ENCODE results near the gene WDPCP.

GRCh38 chr2:63379451-63379850 is 208.8 kb downstream of the WDPCP start:
- TF ChIP-seq EZH2 (IDR thresholded peaks at IDR 0.05) (no peak), POLR2AphosphoS5 (IDR thresholded peaks at IDR 0.05; ENCODE audit: borderline replicate concordance, low read depth, low read length) (no peak), FOXP2 (optimal IDR thresholded peaks at IDR 0.05; ENCODE audit: control extremely low read depth, extremely low read length, insufficient read depth) (no peak)

All from SK-N-MC (cell line).